OCI-LY3 (cell line): ENCODE results near the gene MYO15B.
"Not testable (repeated sequence)": the region's sequence is repeated elsewhere in the genome, so short reads cannot be mapped to it uniquely, and the experiment has no call there.

ENCODE experiments used
- CTCF ChIP-seq: fragments of 200-600, 300-600 bp; sonication (generic); IDR thresholded peaks from 2 replicates; pipeline ENCODE4 v1.5.1; 2014; ENCODE audit warnings: antibody characterized with exemption, low read length, low read depth
- EZH2phosphoT487 ChIP-seq: fragments of 200-600 bp; shearing (Covaris generic); IDR thresholded peaks from 2 replicates; pipeline ENCODE4 v1.6.1; 2018; ENCODE audit warnings: antibody characterized with exemption, mixed run types, low read depth

- TF ChIP-seq CTCF, EZH2phosphoT487: not testable (repeated sequence)
These were observed 50.4 kb downstream of the MYO15B start for GRCh38 chr17:75638039-75638438.
